Nasal cavity respiratory epithelium epithelial cell of viscerocranial mucosa (primary cell): ENCODE results near the gene NLRP6. TPM values are rescaled to one million over a fixed set of nuclear protein-coding genes. Genes with fewer than 3 reads are reported as not detected.

Experiments used
- total RNA-seq: library from RNA; depleted of rRNA; stranded (reverse); fragments of >200 nt; gene quantifications from 2 replicates; pipeline ENCODE4 v1.2.3, GENCODE V29; 2014

The NLRP6 gene
- total RNA-seq: not detected in 2 replicates

DNA sequence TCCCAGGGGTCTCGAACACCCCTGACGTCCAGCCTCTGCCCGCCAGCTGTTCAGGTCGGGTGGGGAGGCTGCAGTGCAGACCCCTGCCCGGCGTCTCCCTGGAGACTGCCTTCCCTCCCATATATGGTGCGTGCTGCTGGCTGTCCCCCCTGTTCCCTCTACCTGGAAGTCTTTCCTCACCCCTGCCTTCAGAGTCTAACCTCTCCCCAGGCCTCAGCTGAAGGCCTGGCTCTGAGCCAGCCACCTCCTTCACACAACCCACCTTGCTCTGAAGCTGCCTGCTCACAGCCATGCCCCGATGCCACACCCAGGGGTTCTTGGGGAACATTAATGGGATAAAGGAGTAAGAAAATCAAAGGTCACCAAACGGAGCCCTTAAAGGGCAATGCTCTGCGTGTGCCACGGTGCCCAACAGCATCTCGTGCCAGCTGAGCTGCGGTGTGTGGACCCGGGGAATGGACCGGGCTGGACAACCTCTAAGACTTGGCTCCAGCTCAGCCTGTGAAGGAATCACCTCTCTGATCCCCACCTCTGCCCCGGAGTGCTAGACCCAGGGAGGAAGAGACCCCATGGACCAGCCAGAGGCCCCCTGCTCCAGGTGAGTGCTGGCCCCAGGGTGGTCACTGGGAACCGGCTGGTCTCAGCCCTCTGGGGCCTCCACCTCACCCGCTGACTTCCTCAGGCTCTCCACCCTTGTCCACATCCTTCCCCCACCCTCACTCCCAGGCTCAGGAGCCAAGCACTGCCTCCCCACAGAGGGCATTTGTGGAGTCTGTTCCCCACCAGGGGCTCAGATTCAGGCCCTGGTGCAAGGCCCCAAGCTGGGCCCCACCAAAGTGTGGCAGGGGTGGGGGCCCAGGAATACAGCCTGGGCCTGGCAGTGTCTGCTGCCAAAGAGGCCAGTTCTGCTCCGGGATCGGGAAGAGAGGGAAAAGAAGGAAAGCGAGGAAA, at the start of gene NLRP6:
Gene NLRP6, plus strand, starts transcription at position 407 of the 951 bp plus-strand sequence. Its CDS starts 163 bp downstream, at position 570.

DNA sequence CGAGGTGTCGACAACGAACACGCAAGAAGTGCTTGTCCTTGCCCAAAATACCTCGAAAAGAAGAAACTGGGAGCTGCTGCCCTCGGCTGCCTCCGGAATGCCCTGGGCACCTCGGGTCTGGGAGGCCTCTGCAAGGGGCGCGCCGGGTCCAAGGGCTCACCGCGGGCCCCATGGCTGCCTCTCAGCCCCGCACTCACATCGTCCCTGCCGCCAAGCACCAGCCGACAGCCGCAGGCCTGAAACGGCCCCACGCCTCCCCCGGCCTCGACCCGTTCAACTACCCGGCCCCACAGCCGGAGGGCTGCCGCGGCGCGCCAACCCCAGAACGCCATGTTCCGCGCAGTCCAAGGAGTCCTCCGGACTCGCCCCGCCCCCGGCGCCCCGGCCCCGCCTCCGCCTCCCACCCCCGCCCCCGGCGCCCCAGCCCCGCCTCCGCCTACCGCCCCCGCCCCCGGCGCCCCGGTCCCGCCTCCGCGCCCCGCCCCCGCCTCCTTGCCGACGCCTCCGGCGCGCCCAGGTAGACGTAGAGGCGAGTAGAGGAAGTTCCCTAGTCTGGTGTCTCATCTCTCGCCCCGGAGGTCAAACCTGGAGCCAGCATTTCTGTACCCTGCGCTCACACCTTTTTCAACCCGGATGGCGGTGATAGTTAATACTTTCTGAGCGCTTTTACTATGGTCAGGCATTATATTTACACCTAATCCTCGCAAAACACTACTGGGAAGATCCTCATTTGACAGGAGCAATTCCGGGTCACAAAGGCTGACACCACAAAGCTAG, 42.0 kb upstream of the NLRP6 start, which contains the start of gene SIRT3:
Gene SIRT3, minus strand, starts transcription at position 346 of the 777 bp plus-strand sequence. Its CDS starts 14 bp downstream, at position 332.

GRCh38 chr11:236774-237767, 41.1 kb upstream of the NLRP6 start, which contains the start of gene PSMD13:
TSS of gene PSMD13 (plus strand) at chr11:236976. CDS start at chr11:237050, 74 bp downstream.

GRCh38 chr11:288478-289397, 10.5 kb downstream of the NLRP6 start, which contains the start of gene PGGHG:
TSS of gene PGGHG (plus strand) at chr11:289126. CDS start at chr11:289817, 691 bp downstream.

DNA sequence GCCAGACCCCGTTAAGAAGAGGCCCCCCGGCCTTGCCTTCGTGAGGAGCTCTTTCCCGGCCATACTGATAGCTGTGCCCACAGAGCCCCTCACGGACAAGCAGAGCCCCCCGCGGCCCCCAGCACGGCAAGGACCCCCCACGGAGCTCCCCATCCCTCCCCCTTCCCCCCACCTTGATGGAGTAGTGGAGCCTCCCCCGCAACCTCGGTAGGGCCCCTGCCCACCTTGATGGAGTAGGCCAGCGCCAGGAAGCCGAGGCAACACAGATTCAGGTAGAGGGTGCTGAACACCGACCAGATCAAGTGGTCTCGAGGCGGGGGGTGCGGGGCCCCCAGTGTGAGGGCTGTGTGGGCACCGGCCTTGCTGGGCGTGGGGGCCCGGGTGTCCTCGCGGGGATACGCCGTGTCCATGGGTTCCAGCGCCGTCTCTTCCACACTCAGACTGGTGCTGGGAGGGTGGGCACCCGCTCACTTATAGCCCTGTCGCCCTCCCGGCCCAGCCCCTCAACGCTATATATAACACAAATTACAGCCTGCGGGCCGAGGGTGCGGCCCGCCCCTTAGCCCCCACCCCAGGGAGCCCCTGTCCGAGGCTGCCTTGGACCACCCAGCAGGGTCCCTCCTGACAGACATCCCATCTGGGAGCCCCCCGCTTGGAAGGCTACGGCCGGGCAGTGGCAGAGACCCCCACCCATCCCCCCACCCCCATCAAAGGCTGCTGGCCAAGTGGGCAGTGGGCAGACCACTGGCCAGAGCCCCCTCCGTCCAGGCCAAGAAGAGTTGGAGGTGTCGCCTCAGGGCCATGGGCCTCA, 21.1 kb downstream of the NLRP6 start, which contains the start of gene IFITM5:
Gene IFITM5, minus strand, starts transcription at position 446 of the 811 bp plus-strand sequence. Its CDS starts 36 bp downstream, at position 410.

DNA sequence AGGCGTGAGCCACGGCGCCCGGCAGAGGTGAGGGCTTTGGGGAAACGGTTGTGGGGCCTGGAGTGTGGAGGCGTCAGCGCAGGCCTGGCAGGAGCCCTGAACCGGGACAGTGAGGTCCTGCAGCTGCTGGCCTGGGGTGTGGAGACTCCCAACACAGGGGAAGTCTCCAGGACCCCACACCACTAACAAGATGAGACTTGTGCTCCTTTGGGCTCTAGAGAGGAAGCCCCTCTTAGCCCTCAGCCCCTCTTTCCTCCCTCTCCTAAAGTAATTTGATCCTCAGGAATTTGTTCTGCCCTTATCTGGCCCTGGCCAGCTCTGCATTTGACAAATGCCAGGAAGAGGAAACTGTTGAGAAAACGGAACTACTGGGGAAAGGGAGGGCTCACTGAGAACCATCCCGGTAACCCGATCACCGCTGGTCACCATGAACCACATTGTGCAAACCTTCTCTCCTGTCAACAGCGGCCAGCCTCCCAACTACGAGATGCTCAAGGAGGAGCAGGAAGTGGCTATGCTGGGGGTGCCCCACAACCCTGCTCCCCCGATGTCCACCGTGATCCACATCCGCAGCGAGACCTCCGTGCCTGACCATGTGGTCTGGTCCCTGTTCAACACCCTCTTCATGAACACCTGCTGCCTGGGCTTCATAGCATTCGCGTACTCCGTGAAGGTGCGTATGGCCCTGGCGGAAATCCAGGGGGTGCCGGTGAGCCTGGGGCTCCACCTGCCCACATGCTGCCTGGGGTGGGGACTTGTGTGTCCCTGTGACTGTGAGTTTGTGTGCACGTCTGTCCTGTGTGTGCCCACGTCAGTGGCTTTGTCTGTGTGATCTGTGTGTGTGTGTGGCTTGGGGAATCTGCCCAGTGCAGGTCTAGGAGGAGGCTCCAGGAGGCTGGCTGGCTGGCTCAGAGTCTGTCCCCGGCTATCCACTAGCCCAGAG, 29.8 kb downstream of the NLRP6 start, which contains the start of gene IFITM2:
Gene IFITM2, plus strand, starts transcription at position 51 of the 943 bp plus-strand sequence. Its CDS starts 377 bp downstream, at position 428.

GRCh38 chr11:313787-314553, 35.8 kb downstream of the NLRP6 start, which contains the start of gene IFITM1:
TSS of gene IFITM1 (plus strand) at chr11:314040. CDS start at chr11:314171, 131 bp downstream.

Other genes with a start within 250 kb of the NLRP6 start
- not detected in 2 replicates for gene SCGB1C1, start 85.3 kb upstream of the NLRP6 start, total RNA-seq
- gene BET1L, start 71.0 kb upstream of the NLRP6 start, total RNA-seq: 15.0 and 25.0 TPM in 2 replicates
- 126 and 142 TPM in 2 replicates for gene RIC8A, start 70.7 kb upstream of the NLRP6 start, total RNA-seq
- gene SIRT3, start 42.1 kb upstream of the NLRP6 start, total RNA-seq: 8.4 and 9.2 TPM in 2 replicates
- 83.6 and 141 TPM in 2 replicates for gene PSMD13, start 41.4 kb upstream of the NLRP6 start, total RNA-seq
- gene PGGHG, start 10.7 kb downstream of the NLRP6 start, total RNA-seq: 1.7 and 5.5 TPM in 2 replicates
- gene IFITM5, start 21.1 kb downstream of the NLRP6 start, total RNA-seq: not detected in 2 replicates
- 2.8 and 7.2 TPM in 2 replicates for gene IFITM2, start 29.4 kb downstream of the NLRP6 start, total RNA-seq
- 5.9 and 7.9 TPM in 2 replicates for gene IFITM1, start 35.6 kb downstream of the NLRP6 start, total RNA-seq
- 15.0 and 35.7 TPM in 2 replicates for gene IFITM3, start 42.5 kb downstream of the NLRP6 start, total RNA-seq
- gene B4GALNT4, start 91.1 kb downstream of the NLRP6 start, total RNA-seq: 4.8 and 17.3 TPM in 2 replicates
- gene PKP3, start 115.8 kb downstream of the NLRP6 start, total RNA-seq: 208 and 214 TPM in 2 replicates
- 7.4 and 22.2 TPM in 2 replicates for gene SIGIRR, start 136.6 kb downstream of the NLRP6 start, total RNA-seq
- gene ANO9, start 163.6 kb downstream of the NLRP6 start, total RNA-seq: 4.4 and 15.9 TPM in 2 replicates
- gene PTDSS2, start 171.9 kb downstream of the NLRP6 start, total RNA-seq: 24.3 and 31.7 TPM in 2 replicates
- 339 and 399 TPM in 2 replicates for gene RNH1, start 228.8 kb downstream of the NLRP6 start, total RNA-seq